Epidermal melanocyte (primary cell): ENCODE measurements around the gene DCLK1.
"Not testable (repeated sequence)": the region's sequence is repeated elsewhere in the genome, so short reads cannot be mapped to it uniquely, and the experiment has no call there.

Source experiments
- DNase-seq: peaks from one replicate; pipeline ENCODE4 v3.0.0; 2011; ENCODE audit warnings: low spot score; ENCODE audit not compliant: insufficient read length

The DCLK1 gene

GRCh38 chr13:36088001-36088400 is 43.2 kb downstream of the DCLK1 start:
- DNase-seq: no peak

DNA sequence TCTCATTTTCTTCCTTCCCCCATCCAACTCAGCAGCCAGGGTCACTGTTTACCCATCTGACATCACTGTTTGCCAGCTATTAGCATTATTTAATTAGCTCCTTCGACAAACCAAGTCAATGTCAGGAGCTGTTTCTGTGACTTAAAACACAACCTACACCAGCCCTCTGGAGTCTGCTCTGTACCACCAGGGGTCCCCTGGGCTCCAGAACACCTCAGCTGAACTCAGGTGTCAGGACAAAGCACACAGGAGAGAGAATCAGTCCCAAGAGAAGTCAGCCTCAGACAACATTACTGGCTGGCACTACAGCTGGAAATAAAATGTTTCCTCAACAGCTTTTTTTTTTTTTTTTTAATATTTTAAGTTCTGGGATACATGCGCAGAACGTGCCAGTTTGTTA is 45.1 kb downstream of the DCLK1 start:
- DNase-seq: no peak

DNA sequence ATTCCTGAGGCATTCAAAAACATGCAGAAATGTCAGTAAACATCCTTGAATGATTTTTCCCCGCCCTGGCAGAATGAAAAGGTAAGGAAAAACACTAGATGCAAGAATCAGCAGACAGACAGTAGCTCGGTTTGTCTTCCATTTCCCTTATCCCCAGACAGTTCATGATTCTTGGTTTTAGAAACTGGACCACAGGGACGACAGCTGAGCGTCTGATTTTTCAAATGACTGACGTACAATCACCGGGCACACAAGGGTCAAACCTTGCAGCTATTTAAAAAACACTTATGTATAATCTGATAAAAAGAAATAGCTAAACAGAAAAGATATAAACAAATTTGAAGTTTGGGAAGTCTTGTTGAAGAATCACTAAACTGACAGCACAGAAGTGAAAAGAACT is 47.1 kb downstream of the DCLK1 start:
- DNase-seq: no peak

DNA sequence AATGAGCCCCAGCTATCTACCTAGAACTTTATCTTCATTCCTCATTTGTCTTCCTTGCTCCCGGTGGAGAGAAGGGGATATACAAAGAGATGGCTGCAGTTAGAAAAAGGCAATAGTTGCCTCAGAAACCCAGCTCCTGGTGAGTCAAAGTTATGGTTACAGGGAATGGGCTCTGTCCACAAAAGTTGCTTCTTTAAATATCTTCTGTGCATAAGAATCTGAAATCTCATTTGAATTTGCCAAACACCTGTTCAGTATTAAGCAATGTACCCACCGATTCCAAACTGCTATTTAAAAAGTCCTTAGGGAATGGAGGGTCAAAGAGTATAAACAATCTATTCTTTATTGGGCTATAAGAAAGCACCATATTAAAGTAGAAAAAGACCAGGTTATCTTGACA is 48.4 kb downstream of the DCLK1 start:
- no peak for DNase-seq

DNA sequence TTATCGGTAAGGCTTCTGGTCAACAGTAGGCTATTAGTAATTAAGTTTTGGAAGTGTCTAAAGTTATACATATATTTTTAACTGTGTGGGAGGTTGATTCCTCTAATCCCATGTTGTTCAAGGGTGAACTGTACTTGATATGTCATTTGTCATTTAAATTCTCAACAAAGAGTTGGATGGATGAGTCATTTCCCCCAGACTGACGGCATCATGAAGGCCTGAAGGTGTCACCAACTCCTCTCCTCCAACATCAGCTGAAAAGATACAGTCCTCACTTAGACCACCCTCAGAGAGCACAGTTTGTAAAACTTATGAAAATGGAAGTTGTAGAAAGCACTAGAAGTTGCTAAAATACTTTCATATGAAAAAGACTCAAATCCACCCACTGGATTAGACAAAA is 48.8 kb downstream of the DCLK1 start:
- no peak for DNase-seq

DNA sequence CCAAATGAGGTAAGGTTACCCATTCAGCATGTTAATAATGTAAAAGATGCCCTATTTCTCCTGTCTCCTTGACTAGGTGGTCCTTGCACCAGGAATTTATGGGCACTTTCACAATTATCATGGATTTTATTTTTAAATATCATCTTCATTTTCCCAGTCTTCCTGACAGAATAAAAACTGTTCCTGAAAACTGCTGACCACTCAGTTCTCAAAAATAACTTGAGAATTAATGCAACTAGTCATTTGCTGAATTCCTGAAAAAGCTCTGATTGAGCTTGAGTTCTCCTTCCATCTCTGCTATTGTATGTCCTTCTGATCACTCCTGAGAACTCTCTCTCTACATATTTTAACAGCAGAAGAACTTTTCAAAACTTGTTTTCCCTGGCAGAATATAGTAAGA is 55.0 kb downstream of the DCLK1 start:
- DNase-seq: no peak

DNA sequence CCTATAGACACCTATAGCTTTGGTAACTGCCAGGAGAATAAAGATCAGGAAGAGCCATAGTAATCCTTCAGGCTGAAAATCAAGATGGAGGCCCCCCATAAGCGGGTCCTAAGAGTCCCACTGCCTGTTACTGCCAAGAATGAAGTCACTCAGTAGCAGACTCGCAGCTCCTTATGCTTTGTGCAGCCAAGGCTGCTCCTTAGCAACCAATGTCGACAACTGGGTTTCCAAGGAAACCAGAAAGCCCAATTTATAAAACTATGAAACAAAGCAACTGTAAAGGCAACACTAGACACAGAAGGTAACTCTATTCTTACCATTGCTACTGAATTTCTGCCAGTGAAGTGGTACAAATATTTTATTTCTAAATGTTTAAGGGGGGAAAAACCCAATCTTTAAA is 56.5 kb downstream of the DCLK1 start:
- DNase-seq: no peak

DNA sequence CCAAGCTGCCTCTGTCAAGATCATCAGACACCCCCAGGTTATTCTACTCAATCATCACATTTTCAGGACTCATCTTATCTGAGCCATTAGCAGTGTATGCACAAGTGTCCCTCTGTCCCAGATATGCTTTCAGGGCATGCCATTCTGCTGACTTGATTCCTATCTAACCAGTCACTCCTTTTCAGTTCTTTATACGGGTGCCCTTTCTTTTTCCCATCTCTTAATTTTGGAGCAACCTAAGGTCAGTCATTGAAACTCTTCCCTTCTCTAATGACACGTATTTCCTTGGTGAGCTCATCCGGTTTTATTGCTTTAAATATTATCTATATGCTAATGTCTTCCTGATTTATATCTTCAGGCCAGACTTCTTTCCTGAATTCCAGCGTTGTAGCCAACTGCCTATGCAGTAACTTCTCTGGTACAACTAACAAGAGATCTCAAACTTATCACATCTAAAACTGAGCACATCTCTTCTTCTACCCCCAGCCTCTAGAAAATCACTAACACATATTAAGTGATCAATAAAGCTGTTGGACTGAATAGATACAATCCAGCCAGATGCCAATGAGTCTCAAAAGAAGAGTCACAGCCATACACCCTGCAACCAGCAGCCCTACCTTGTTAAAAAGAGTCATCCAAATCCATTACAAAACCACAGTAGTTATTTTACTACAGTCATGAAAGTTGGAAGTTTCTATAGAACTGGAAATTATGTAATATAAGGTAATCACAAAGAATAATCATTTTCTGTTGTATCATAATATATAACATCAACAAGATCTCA is 58.8 kb downstream of the DCLK1 start:
- no peak for DNase-seq

DNA sequence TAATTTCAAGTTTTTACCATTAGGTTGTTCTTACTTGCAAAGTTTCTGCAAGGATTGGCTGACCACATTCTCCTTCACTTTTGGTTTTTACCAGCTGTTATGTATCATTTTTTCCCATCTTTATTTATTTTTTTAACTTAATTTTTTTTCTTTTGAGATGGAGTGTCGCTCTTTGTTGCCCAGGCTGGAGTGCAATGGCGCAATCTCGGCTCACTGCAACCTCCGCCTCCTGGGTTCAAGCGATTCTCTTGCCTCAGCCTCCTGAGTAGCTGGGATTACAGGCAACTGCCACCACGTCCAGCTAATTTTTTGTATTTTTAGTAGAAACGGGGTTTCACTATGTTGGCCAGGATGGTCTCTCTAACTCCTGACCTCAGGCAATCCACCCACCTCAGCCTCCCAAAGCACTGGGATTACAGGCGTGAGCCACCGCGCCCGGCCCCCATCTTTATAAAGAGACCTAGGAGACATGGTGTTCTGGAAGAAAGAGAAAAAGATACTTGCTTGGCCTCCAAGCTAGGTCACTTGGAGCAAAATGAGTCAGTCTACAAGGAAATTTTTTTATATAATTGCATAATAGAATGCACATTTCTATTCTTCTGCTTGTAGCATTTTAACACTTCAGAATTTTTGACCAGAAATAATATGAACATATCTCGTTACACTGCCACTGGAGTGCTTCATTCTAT is 60.5 kb downstream of the DCLK1 start:
- DNase-seq: not testable (repeated sequence)

DNA sequence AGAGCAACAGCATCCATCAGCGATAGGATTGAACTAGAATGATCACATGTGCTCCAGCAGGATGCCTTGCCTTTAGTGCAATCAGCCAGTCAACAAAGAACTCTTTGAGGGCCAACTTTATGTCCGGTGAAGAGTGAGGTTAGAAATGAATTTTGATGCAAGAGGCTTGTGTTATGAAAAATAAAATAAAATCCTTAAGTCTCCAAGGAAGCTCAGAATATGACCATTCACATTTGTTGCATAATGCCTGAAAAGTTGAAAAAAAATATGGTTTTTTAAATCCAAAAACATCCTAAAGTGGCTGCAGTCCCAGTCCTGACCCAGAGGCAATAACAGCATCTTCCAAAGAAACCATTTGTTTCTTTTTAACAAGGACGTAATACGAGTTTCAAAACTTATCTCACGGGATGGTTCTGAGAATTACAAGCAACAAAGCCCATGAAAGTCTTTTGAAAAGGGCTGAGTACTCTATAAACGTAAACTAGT is 61.3 kb downstream of the DCLK1 start:
- peak; percentile 71 for DNase-seq

- no peak for DNase-seq
These were observed 62.2 kb downstream of the DCLK1 start for GRCh38 chr13:36068991-36069390.

- DNase-seq: no peak
These were observed 62.6 kb downstream of the DCLK1 start for GRCh38 chr13:36068566-36068965.

DNA sequence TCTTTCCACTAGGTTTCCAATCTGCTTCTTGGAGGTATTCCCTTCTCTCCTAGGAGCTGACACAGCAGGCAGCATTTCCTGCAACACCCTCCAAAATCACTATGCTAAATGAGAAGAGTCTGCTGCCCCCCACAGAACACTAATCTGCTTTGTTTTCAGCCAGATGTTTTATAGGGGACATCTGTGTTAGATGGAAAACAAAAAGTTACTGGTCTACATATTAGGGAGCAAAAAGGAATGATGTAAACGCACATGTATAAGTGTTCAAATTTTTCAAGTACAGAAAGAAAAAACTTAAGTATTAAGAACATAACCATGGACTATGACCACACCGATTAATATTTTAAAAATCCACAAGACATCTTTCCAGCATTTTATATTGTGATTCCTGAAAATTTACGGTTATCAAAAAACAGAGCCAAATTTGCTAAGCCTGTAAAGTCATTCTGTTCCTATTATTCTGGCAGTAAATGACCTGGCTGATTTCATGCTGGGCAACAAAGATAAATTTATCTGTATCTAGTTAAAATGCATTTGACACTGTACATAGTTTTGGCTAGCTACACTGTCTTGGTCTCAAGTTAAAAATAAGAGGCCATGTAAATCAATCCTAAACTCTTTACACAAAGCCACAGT is 63.3 kb downstream of the DCLK1 start:
- DNase-seq: no peak

DNA sequence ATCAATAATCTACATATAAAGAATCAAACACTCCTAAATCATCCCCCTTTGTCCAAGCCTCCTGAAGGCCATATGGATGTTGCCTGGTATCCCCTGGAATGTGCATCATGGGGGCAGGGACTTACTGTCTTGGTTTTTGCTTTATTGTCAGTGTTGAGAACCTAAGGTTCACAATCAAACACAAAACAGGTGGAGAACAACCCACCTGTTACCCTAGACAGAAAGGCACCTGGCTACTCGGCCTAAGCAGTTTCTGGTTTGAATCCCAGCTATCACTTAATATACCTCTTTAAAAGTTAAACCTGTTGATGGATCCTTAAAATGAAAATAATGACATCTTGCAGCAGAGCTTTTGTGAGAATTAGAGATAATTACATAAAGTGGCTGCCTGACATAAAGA is 68.9 kb downstream of the DCLK1 start:
- DNase-seq: no peak

GRCh38 chr13:36061621-36062020 is 69.6 kb downstream of the DCLK1 start:
- DNase-seq: no peak

- DNase-seq: no peak
These were observed 70.1 kb downstream of the DCLK1 start for GRCh38 chr13:36061054-36061453.

DNA sequence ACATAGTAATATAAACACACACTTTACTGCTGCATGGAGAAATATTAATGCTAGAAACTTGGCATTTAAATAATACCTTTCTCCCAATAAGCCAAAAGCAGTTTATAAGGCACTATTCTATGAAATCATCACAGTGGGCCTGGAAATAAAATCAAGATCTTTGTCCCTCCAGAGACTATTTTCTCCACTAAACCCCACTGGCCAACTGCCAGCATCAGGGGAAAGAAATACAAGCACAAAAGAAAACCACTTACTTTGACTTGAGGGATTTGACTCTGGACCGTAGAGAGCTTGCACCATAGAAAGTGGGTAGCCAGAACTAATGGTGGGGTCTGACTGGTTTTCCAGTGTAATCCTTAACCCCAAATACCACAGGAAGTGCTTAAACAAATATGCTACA is 71.9 kb downstream of the DCLK1 start:
- DNase-seq: no peak

GRCh38 chr13:36058116-36058515 is 73.1 kb downstream of the DCLK1 start:
- no peak for DNase-seq

GRCh38 chr13:36057547-36057946 is 73.6 kb downstream of the DCLK1 start:
- no peak for DNase-seq

GRCh38 chr13:36057041-36057440 is 74.1 kb downstream of the DCLK1 start:
- DNase-seq: no peak

DNA sequence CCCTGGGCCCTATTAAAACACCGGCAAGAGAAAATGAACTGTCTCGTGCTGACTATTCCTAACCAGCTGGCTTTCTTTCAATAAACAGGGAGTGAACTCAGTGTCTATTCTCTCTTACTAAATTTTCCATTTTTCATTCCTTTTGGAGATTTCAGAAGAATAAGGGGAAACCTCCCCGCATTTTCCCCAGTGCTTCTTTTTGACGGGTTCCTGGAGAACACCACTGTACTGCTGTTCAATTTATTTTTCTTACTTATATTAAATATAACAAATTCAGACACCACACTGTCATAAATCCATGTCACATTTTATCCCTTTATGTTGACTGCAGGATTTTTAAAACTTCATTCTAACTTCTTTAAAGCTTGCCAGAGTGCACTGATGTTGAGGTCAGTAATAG is 75.8 kb downstream of the DCLK1 start:
- DNase-seq: no peak

DNA sequence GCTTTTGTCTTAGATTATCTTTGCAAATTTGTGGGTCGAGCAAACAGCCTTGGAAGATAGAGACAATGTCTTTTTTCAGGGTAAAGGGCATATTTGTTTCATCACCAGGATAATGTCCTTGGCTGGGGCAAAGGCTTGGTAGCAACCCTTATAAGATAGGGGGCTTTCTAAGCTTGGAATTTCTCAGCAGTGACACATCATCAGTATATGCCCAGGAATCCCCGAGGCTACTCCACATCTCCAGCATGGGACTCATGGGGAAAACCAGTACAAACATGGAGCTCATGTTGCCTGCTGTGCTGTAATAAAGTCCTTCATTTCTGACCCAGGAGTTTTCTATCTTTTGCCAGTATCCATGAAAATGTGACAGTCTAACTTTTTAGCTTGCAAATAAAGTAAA is 77.1 kb downstream of the DCLK1 start:
- no peak for DNase-seq
